Keratinocyte (primary cell): ENCODE measurements around the gene OVCH1.
"Not testable (repeated sequence)": the region's sequence is repeated elsewhere in the genome, so short reads cannot be mapped to it uniquely, and the experiment has no call there.

ENCODE experiments used
- CTCF ChIP-seq, 3 experiments: IDR thresholded peaks in 1 of 3; conservative IDR thresholded peaks in 1 of 3; optimal IDR thresholded peaks in 1 of 3; 2 replicates in 2 of 3; 3 replicates in 1 of 3; pipeline versions ENCODE3 to v1.5.1; 2011; ENCODE audit warnings: low read length in 3 of 3, mild to moderate bottlenecking in 3 of 3, moderate library complexity in 2 of 3, control low read depth in 1 of 3, inconsistent platforms in 1 of 3; ENCODE audit not compliant: insufficient read depth in 2 of 3; ENCODE audit errors: extremely low read depth in 1 of 3
- EZH2 ChIP-seq: IDR thresholded peaks from one replicate; pipeline ENCODE4 v1.6.1; 2012; ENCODE audit warnings: inconsistent platforms, mild to moderate bottlenecking, low read length, moderate library complexity

DNA sequence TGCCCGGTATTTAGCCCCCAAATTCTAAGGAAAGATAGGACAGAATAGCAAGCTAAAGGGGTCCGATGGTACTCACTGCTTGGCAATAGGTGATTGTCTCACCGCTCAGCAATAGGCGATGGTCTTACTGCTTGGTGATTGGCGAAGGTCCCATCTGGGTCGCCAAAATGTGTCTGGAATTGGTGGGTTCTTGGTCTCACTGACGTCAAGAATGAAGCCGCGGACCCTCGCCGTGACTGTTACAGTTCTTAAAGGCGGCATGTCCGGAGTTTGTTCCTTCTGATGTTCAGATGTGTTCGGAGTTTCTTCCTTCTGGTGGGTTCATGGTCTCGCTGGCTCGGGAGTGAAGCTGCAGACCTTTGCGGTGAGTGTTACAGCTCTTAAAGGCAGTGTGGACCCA lies 112.3 kb downstream of the OVCH1 start:
- TF ChIP-seq CTCF (optimal IDR thresholded peaks at IDR 0.05 in 1 of 3, IDR thresholded peaks at IDR 0.05 in 1 of 3, conservative IDR thresholded peaks at IDR 0.05 in 1 of 3; ENCODE audit: extremely low read depth in 1 of 3, insufficient read depth in 2 of 3, low read length in 3 of 3); EZH2: not testable (repeated sequence)
